Hematopoietic multipotent progenitor cell treated with erythropoietin and hydrocortisone succinate and interleukin-3 and kit ligand, for 15 days (in vitro differentiated cells): Measurements from ENCODE around the gene DCANP1.
"Not testable (repeated sequence)": the region's sequence is repeated elsewhere in the genome, so short reads cannot be mapped to it uniquely, and the experiment has no call there.

Experiments used
- DNase-seq: peaks from one replicate; pipeline ENCODE4 v3.0.0-alpha.2; 2015; ENCODE audit warnings: low spot score

DCANP1 gene

DNA sequence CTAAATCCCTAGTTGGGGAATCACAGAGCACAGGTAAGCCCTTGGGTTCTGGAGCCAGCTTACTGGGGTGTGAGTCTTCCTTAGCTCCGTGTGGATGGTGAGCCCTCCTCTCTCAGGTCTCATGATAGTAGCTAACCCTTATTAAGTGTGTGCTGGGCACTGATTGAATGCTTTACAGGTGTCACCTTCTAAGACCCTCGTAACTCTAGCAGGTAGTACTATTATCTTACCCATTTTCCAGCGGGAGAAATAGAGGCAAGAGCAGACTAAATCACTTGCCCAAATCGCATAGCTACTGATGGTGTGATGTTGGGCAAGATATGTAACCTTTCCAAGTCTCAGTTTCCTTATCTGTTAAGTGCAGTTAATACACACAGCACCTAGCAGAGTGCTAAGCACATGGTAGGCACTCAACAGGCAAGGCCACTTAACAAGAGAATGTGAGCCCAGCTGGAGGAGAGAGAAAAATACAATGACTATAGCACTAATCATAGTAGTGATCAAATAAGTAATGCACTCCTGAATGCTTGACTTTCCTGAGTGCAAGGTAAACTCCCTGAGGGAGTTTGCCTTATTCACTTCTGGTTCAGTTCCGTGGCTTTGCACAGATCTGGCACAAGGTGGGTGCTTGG lies at the start of gene DCANP1:
Gene DCANP1, minus strand, starts transcription at position 51 of the 632 bp plus-strand sequence. CDS start 240 bp downstream, outside the sequence.
- DNase-seq = no peak

DNA sequence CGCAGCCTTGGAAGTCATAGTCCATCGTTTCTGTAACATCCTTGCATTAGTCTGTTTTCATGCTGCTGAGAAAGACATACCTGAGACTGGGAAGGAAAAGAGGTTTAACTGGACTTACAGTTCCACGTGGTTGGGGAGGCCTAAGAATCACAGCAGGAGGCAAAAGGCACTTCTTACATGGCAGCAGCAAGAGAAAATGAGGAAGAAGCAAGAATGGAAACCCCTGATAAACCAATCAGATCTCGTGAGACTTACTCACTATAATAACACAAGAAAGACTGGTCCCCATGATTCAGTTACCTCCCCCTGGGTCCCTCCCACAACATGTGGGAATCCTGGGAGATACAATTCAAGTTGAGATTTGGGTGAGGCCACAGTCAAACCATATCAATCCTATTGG lies 48.4 kb upstream of the DCANP1 start:
- DNase-seq = not testable (repeated sequence)

DNA sequence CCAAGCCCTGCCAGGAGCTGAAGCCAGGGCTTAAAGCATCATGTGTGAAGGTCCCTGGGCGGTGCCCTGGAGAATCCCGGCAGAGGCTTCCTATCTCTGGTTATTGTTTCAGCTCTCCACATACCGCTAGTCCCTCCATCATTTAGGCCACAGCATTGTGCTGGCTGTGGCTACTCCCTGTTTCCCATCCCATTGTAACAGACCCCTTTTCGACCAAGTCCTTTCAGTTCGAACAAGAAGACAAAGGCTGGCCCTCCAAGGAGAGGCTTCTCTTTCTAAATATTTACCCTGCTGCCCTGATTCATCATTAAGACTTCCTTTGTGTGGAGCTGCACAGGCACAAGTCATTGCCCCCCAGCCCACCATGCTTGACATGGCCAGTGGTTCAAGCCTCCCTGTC lies 47.0 kb upstream of the DCANP1 start:
- no peak for DNase-seq

GRCh38 chr5:135493406-135494180 lies 46.4 kb upstream of the DCANP1 start:
- DNase-seq = no peak

GRCh38 chr5:135492319-135492626 lies 45.1 kb upstream of the DCANP1 start:
- no peak for DNase-seq

- no peak for DNase-seq
These were observed 44.6 kb upstream of the DCANP1 start for GRCh38 chr5:135491552-135492318.

GRCh38 chr5:135491038-135491551 lies 43.9 kb upstream of the DCANP1 start:
- DNase-seq = no peak

- DNase-seq = no peak
These were observed 43.3 kb upstream of the DCANP1 start for GRCh38 chr5:135490245-135491037.

DNA sequence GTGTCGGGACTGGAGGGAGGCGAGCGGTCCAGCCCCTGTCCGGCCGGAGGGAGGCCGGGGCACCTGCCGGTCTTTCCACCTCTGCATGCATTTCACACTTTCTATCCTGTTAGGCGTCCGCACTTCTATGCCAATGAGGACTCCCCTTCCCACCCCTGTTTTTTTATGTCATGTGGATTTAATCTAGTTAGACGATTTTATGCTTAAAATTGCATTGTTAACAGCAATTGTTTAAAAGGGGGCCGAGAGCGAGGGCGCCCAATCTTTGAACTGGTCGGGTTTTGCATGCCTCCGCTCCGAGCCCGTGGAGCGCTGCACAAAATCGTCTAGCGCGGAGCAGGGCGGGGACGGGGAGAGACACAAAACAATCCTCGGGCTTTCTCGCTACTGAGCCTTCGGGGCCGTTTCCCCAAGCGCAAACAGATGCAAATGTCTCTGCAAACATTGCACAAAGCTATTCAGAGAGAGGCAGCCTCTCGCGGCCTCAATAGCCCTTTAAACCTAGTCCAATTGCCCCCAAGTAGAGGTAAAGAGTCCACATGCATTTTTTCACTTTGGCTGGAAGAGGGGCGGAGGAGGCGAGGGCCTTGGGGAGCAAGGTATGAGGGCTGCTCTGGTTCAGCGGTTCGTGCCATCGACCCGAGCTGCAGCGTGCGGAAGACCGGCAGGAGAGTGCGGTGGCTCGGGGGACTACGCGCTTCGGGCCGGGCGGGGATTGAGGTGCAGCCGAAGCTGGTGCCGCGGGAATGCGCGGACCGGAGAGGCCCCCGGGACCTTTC lies 42.5 kb upstream of the DCANP1 start:
- no peak for DNase-seq

DNA sequence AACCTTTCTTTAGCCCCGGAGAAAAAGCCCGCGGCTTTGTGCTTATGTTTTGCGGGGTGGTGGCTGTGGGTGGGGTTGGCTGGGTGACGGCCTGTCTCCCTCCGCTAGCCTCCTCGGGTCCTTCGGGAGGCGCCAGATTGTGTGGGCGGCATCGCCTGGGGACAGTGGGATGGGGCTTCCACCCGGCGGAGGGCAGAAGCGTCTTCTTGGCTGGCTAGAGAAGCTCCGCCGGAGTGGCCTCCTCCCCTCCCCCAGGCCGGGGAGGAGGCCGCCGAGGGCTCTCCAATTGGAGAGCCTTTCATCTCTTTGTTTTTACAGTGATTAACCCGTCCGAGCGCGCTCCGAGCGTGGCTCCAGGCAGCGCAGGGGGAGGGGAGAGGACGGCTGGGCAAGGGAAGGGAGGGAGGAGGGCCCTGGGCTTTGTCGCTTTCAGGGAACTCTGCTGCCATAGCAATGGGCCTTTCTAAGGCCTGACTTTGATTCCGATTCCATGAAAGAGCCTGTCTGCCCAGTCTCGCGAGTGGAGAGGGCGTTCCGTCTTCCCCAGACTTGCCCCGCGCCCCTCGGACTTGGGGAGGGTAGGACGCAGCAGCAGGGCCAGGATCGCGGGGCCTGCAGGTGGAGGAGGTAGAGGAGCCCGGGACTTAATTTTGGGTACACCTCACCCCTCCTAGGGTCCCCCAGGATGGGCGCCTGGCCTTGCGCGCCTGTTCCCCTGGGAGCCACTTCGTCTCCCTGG lies 41.7 kb upstream of the DCANP1 start:
- no peak for DNase-seq

DNA sequence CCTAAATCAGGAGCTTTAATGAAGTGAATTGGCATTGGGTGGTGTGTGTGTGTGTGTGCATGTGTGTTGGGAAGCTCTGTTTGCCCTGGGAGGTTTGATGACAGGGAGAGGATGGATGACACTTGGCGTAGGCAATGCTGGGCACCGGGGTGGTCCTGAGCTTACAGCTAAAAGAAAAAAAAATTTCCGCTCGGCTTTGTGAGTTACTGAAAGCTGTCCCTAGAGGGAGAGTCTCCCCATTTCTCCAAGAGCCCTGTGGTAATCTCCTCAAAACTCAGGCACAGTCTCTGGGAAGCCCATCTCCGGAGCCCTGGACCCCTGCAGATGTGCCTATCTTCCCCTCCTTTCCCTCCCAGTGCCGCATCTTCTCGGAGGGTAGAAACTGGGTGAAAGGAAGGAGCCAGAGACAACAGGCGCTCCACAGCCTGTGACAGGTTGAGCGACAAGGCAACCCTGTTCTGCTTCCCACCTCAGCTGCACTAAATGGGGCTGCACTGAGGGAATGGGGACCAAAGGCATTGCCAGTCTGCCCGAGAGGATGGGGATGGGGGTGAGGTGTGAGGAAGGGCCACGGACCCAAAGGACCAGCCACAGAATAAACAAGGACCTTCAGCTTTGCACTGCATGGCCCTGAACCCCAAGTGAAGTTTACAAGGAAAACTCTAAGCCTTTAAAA lies 40.8 kb upstream of the DCANP1 start:
- no peak for DNase-seq

DNA sequence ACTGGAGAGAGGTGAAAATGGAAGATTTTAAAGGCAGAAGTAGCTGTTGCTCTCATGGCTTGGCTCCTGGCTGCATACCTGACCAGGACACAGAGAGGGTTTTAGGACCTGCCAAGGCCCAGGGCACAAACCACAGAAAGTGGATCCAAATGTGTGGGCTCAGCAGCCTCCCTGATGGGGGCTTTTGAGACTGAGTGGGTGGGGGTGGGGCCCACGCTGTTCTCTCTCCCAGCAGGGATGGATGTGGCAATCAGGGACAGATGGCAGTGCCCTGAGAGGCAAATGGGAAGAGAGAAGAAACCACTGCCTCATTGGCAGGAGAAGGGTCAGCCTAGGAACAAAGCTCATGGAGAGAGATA lies 39.9 kb upstream of the DCANP1 start:
- no peak for DNase-seq

DNA sequence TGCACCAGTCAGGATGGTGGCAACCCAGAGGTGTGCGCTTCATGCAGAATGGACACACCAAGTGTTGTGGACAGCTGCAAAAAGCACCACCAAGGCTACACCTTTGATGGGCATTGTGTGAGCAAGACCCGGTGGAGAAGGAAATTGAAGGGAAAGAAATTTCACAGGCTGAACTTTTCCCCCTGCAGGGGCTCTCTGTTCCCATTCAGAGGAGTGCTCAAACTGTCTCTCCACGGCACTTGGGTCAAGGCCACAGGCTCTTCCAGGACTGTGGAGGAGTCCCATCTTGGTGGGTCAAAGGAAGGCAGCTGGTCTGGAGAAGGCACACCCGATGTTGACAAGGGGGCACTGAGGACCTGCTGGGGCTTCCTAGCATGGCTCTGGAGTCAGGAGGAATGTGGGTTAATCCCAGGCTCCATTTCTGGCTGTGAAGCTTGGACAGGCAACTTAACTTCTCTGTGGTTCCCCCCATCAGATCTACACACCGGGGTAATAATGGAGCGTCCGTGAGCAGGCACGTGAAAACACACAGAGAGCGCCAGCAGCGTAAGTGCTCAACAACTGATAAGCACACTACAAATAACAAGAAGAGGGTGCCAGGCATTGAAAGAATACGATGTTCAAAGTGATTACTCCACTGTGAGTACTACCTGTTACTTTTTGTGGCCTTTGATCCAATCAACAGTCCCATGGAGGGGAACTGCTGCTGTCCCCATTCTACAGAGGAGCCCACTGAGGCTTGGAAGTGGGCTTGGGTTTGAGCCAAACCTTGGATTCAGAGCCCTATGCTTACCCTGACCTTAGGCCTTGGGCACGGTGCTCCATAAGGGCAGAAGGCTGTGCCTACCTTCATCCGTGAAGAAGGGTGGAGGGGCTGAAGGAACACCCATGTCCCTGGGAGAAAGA lies 39.2 kb upstream of the DCANP1 start:
- peak; percentile 29 for DNase-seq

DNA sequence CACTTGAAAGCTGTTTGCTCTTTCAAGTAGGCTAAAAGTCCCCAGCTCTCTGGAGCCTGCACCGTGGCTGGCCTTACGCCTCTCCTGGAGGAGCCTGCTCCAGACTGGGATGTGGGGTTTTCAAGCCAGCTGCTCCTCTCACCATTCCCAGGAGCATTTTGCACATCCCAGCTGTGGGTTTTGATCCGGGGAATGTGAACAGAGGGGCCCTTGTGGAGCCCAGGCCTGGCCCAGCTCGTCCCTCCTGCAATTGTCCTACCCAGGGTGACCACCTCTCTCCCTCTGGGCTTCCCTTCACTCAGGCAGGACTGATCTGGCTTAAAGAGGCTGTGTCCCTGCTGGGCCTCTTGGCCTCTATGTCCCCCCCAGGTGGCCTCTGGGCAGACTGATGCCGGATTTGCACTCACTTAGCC lies 37.5 kb upstream of the DCANP1 start:
- DNase-seq = no peak

DNA sequence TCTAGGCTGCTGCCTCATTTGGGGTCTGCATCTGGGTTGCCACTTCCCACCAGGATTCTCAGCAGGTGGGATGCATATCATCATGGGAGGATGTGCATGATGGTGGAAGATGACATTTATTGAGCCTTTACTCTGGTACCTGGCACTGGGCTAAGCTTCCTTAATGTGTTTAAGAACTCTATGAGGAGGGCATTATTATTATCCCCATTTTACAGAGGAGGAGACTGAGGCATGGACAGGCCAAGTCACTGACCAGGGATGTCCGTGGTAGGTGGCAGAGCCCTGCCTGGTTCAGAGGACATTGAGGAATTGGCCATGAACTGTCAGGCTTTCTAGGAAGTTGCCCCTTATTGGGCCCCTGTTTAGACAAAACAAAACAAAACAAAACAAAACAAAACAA lies 36.1 kb upstream of the DCANP1 start:
- DNase-seq = no peak

DNA sequence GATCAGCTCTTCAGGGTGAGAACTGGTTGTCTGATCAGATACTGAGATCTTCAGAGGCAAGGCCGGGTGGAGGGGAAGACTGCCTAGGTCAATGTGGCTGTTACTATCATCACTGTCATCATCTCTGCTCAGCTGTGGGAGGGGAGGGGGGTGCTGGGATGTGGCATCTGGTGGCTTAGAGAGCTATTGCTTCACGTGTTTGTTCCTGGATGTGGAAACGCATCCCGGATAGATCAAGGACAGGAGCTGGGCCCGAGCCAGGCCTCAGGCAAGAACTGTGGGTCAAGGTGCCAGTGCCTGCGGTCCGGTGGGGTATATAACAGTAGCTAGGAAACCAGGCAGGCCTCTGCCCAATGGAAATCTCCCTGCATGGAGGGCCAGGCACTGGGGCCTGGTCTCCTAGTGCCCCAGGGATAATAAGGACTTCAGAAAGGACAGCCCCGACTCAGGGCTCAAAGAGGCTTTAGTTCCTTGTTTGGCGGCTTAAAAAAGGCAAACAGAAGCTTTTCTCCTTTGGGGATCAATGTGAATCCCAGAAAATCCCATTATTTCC lies 35.3 kb upstream of the DCANP1 start:
- no peak for DNase-seq

GRCh38 chr5:135481909-135482311 lies 34.8 kb upstream of the DCANP1 start:
- no peak for DNase-seq

GRCh38 chr5:135481387-135481786 lies 34.2 kb upstream of the DCANP1 start:
- DNase-seq = no peak

GRCh38 chr5:135480511-135480910 lies 33.4 kb upstream of the DCANP1 start:
- no peak for DNase-seq
